Epithelial cell of prostate (primary cell): Measurements from ENCODE around the gene CAV1.

Source experiments
- DNase-seq: peaks from one replicate; pipeline ENCODE4 v3.0.0-alpha.2; 2011; ENCODE audit warnings: low read depth, low spot score
- H3K27ac ChIP-seq: fragments of 450-650 bp; 2 replicates; pipeline ENCODE4 v1.5.1; 2017; ENCODE audit warnings: mild to moderate bottlenecking

The CAV1 gene

DNA sequence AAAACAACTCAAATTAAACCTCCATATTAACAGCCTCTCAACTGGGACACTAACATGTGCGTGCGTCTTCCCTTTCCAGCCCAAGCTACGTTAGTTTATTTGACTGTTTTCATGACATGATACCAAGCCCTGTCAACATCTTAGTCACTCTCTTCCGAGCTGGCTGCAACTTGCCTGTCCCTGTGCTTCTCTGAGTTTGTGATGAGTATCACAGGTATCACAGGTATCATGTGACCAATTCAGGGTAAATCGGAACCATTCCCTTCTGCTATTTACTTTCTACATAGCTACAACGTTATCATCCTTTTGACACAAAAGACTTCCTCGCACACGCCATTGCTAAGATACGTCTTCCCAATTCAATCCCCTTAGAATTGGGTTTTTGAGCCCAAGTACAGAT lies 70.2 kb downstream of the CAV1 start:
- DNase-seq: peak; percentile 89
- peak overlapping the region; percentile 5 for H3K27ac ChIP-seq

DNA sequence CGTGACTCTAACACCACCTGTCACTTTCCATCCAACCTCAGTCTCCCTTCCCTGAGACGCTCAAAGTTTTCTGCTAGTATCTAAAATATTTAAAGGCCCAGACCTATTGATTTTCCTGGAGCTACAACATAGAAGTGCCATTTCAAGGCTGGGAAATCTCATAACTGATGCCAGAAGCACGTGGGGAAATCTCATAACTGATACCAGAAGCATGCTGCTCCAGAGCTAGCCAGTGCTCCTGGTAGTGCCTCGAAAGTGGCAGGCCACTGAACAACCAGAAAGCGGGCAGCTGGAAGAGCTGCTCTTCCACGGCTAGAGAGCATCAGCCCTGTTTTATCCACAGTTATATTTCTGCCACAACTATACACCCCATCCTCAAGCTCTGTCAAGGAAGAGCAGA lies 72.5 kb downstream of the CAV1 start:
- H3K27ac ChIP-seq: no peak overlapping the region
- no peak for DNase-seq

DNA sequence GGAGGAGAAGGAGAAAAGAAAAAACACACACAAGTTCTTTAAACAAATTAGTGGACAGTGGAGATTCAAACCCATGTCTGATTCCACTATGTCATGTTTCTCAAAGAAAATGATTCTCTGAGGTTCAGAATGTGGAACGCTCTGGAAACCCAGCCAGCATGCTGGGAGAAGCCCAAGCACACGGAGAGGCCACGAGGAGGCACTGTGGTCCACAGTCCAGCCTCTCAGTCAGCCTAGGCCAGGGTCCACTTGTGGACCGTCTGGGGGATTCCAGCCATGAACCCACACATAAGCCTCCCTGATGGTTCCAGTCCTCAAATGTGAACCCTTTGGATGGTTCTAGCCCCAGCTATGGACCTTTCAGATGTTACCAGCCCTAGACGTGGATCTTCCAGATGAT lies 73.4 kb downstream of the CAV1 start:
- no peak for DNase-seq
- H3K27ac ChIP-seq: no peak overlapping the region

DNA sequence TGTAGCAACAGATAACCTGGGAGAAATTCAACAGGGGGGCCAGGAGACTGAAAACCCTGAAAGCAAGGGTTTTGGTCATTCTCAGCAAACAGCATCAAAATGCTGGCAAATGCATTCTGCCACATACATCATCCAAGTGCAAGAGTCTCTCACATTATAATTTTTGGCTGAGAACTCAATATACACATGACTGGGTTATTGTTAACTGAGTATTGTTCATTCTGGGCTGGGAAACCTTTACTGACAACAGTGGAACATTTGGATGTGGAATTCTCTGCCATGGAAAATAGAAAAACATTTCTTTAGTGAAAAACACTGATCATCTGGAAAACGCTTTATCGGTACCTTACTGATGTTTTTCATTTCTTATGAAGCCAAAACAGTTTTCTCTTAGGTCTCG lies 74.0 kb downstream of the CAV1 start:
- no peak for DNase-seq
- H3K27ac ChIP-seq: no peak overlapping the region

DNA sequence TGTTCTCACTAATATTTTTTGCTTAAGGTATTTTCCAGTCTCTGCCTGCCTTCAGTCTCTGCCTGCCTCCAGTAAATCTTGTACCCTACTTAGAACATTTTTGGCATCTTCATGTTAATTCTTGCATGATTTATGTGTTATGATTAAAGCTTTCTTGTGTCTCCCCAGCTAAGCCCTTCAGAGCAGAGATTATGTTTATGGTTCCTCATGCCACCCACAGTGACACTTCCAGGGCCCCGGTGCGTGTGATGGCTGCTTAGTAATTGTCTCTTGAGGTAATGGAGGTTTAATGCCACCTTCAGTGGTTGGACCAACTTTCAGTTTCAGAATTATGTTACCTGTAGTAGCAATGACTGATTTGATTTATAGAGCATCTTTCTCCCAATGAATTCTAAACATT lies 76.6 kb downstream of the CAV1 start:
- H3K27ac ChIP-seq: no peak overlapping the region
- no peak for DNase-seq

DNA sequence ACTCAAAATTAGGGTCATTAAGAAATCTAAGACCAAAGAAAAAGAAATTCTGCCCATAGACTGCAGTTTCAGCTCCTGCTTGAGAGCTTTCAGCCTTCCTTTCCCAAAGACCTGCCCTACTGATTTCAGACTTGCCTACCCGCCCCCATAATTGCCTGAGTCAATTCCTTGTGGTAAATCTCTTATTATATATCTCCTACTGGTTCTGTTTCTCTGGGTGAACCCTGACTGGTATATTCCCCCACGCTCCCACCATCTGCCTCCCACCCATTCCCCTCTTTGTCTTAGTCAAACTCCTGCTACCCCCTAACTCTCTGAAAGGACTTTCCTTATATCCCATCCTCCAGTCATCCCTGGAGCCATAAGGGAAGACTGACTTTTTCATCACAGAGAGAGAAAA lies 82.5 kb downstream of the CAV1 start:
- no peak for DNase-seq
- no peak overlapping the region for H3K27ac ChIP-seq

DNA sequence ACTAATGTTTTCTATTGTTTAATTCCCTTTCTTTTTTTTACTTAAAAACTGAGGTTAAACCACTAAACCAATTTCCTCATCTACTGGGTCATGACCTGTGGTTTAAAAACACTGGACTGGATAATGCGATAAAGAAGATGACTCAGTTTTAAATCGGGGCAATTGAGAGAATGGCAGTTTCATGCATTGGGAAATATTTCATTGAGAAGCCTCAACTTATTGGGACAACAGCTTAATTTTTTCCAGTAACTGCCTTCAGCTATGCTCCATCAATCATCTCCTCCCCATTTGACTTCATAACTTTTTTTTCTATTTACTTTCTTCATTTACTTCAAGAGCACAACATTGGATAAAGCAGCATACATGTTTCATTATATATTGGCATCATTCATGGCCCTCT lies 85.4 kb downstream of the CAV1 start:
- H3K27ac ChIP-seq: no peak overlapping the region
- no peak for DNase-seq

DNA sequence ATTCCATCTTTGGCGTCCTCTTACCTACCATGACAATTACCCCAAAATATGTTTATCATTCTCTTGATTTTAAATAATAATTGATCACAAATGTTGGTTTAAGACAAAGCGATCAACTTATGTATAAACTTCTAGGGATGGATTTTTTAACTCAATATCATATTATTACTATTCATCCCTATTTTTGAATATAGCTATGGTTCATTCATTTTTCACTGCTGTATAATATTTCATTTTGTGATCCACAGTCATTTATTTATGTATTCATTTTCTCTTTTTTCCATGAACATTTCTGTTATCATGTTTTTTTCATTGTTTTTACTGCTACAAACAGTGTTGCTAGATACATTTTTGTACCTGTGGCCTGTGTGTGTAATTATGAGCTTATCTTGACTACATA lies 85.9 kb downstream of the CAV1 start:
- no peak for DNase-seq
- H3K27ac ChIP-seq: no peak overlapping the region
